A673 (cell line): ENCODE measurements around the gene KCTD7. TPM values are rescaled to one million over a fixed set of nuclear protein-coding genes. Genes with fewer than 3 reads are reported as not detected.

Experiments used
- BruUV-seq: library from RNA; stranded (reverse); fragments of 400-500 nt; replicated peaks from 2 replicates; lab custom pipeline; 2021; lab: Mats Ljungman, UMichigan
- CTCF ChIA-PET: fragments of 300-600 bp; sonication (Branson Sonifier 250); formaldehyde crosslinking; loops from one replicate; lab custom pipeline; 2022; ENCODE audit warnings: antibody characterized with exemption; lab: Charles Lee
- POLR2A ChIA-PET: fragments of 300-600 bp; sonication (Branson Sonifier 250); formaldehyde crosslinking; loops from one replicate; lab custom pipeline; 2022; ENCODE audit warnings: antibody characterized with exemption; ENCODE audit not compliant: low non-redundant PET; lab: Charles Lee
- DNase-seq: peaks from one replicate; pipeline ENCODE4 v3.0.0-alpha.2; 2015; ENCODE audit warnings: low spot score
- H3K27ac ChIP-seq: fragments of 200-600 bp; sonication (generic); 2 replicates; pipeline ENCODE4 v1.5.1; 2016; ENCODE audit warnings: mixed run types, low read depth, mild to moderate bottlenecking, mixed read lengths, antibody characterized with exemption, low read length; ENCODE audit not compliant: poor library complexity, severe bottlenecking
- H3K27me3 ChIP-seq: fragments of 200-600 bp; sonication (generic); replicated peaks from 2 replicates; pipeline ENCODE4 v1.6.1; 2017; ENCODE audit warnings: mixed run types, low read depth, mild to moderate bottlenecking, mixed read lengths, antibody characterized with exemption, low read length; ENCODE audit not compliant: insufficient read depth, poor library complexity
- H3K36me3 ChIP-seq: fragments of 200-600 bp; sonication (generic); 2 replicates; pipeline ENCODE4 v1.6.1; 2016; ENCODE audit warnings: mixed run types, mild to moderate bottlenecking, mixed read lengths, antibody characterized with exemption, low read length; ENCODE audit not compliant: insufficient read depth, poor library complexity, severe bottlenecking
- H3K4me1 ChIP-seq: fragments of 200-600 bp; sonication (generic); 2 replicates; pipeline ENCODE4 v1.6.1; 2017; ENCODE audit warnings: mixed run types, mild to moderate bottlenecking, mixed read lengths, antibody characterized with exemption, low read length; ENCODE audit not compliant: insufficient read depth, poor library complexity, severe bottlenecking
- H3K4me3 ChIP-seq: fragments of 200-600 bp; sonication (generic); 2 replicates; pipeline ENCODE4 v1.5.1; 2016; ENCODE audit warnings: low read depth, mixed run types, mild to moderate bottlenecking, mixed read lengths, low read length; ENCODE audit not compliant: poor library complexity, severe bottlenecking
- H3K9me3 ChIP-seq: fragments of 200-600 bp; sonication (generic); 2 replicates; pipeline ENCODE4 v1.6.1; 2016; ENCODE audit warnings: mixed run types, low read depth, mild to moderate bottlenecking, mixed read lengths, antibody characterized with exemption, low read length; ENCODE audit not compliant: poor library complexity, severe bottlenecking
- EZH2 ChIP-seq: fragments of 200-600 bp; sonication (generic); IDR thresholded peaks from 2 replicates; pipeline ENCODE4 v1.6.1; 2017; ENCODE audit warnings: borderline replicate concordance, low read depth, mild to moderate bottlenecking, mixed read lengths, antibody characterized with exemption, low read length; ENCODE audit not compliant: poor library complexity, severe bottlenecking
- intact Hi-C: fragments of 100-400 bp; cut with micrococcal nuclease; formaldehyde crosslinking; loops from one replicate; pipeline ENCODE4 v1.10.0; 2022; ENCODE audit not compliant: unreplicated experiment
- total RNA-seq: library from RNA; stranded (reverse); gene quantifications from 2 replicates; pipeline ENCODE4 v1.2.3, GENCODE V29; 2021
- TF ChIP-seq, protein P1 (sequence below): fragments of 300-800, 200-600 bp; sonication (generic); conservative IDR thresholded peaks from 2 replicates; pipeline ENCODE4 v1.5.1; 2017; ENCODE audit warnings: low read depth, mild to moderate bottlenecking, antibody characterized with exemption, low read length, moderate library complexity, mixed read lengths

The KCTD7 gene
- total RNA-seq, 1 experiment from 2014 or later: 10.6 TPM

- Histone ChIP-seq H3K27ac (no peak overlapping the region), H3K9me3 (no peaks in the 10 kb centered on the region), H3K36me3 (no peaks in the 10 kb centered on the region), H3K27me3 (no peaks in the 10 kb centered on the region), H3K4me1 (no peaks in the 10 kb centered on the region), H3K4me3 (no peak overlapping the region)
- intact Hi-C loops: no loop called here
- no peak for DNase-seq
- TF ChIP-seq, protein P1, sequence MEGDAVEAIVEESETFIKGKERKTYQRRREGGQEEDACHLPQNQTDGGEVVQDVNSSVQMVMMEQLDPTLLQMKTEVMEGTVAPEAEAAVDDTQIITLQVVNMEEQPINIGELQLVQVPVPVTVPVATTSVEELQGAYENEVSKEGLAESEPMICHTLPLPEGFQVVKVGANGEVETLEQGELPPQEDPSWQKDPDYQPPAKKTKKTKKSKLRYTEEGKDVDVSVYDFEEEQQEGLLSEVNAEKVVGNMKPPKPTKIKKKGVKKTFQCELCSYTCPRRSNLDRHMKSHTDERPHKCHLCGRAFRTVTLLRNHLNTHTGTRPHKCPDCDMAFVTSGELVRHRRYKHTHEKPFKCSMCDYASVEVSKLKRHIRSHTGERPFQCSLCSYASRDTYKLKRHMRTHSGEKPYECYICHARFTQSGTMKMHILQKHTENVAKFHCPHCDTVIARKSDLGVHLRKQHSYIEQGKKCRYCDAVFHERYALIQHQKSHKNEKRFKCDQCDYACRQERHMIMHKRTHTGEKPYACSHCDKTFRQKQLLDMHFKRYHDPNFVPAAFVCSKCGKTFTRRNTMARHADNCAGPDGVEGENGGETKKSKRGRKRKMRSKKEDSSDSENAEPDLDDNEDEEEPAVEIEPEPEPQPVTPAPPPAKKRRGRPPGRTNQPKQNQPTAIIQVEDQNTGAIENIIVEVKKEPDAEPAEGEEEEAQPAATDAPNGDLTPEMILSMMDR: no peak
- TF ChIP-seq EZH2: no peak
- POLR2A ChIA-PET: no interaction called here
- CTCF ChIA-PET: no interaction called here
- BruUV-seq: no TSS peak
Measured at GRCh38 chr7:66668677-66669076, 40.0 kb downstream of the KCTD7 start.

- ChIA-PET POLR2A (no interaction called here), CTCF (no interaction called here)
- no peaks in the 10 kb centered on the region for H3K9me3 ChIP-seq
- H3K36me3 ChIP-seq: no peaks in the 10 kb centered on the region
- no peaks in the 10 kb centered on the region for H3K4me1 ChIP-seq
- H3K27me3 ChIP-seq: no peaks in the 10 kb centered on the region
- H3K27ac ChIP-seq: no peak overlapping the region
- DNase-seq: no peak
- TF ChIP-seq EZH2: no peak
- TF ChIP-seq, protein P1: no peak
- H3K4me3 ChIP-seq: no peak overlapping the region
- intact Hi-C loops: no loop called here
- no TSS peak for BruUV-seq
Measured at GRCh38 chr7:66669088-66669487, 40.4 kb downstream of the KCTD7 start.

DNA sequence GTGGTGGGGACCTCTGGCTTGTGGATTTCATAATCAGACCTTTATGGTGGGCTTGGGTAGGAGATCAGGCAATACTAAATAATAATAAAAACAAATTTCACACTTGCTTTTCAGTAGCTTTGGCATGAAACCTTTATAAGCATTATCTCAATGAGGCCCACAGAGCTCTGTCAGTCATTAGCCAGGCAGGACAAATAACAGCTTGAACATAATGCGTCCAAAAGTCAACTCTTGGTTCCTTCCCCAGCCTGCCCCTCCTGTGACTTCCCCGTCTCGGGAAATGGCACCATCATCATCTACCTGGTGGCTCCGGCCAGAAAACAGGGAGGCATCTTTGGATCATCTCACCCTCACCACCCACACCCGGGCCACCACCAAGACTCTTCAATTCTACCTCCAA lies 40.8 kb downstream of the KCTD7 start:
- TF ChIP-seq EZH2: no peak
- TF ChIP-seq, protein P1: no peak
- no peak overlapping the region for H3K27ac ChIP-seq
- no peaks in the 10 kb centered on the region for H3K4me1 ChIP-seq
- DNase-seq: no peak
- H3K9me3 ChIP-seq: no peaks in the 10 kb centered on the region
- no peaks in the 10 kb centered on the region for H3K36me3 ChIP-seq
- intact Hi-C loops: no loop called here
- CTCF ChIA-PET: no interaction called here
- no peak overlapping the region for H3K4me3 ChIP-seq
- BruUV-seq: no TSS peak
- no peaks in the 10 kb centered on the region for H3K27me3 ChIP-seq
- POLR2A ChIA-PET: no interaction called here
